ENCODE measurements around the gene COBLL1. TPM values are rescaled to one million over a fixed set of nuclear protein-coding genes. Genes with fewer than 3 reads are reported as not detected.

COBLL1 gene
- total RNA-seq, 1 donor from 2014 or later: 1.0 TPM

DNA sequence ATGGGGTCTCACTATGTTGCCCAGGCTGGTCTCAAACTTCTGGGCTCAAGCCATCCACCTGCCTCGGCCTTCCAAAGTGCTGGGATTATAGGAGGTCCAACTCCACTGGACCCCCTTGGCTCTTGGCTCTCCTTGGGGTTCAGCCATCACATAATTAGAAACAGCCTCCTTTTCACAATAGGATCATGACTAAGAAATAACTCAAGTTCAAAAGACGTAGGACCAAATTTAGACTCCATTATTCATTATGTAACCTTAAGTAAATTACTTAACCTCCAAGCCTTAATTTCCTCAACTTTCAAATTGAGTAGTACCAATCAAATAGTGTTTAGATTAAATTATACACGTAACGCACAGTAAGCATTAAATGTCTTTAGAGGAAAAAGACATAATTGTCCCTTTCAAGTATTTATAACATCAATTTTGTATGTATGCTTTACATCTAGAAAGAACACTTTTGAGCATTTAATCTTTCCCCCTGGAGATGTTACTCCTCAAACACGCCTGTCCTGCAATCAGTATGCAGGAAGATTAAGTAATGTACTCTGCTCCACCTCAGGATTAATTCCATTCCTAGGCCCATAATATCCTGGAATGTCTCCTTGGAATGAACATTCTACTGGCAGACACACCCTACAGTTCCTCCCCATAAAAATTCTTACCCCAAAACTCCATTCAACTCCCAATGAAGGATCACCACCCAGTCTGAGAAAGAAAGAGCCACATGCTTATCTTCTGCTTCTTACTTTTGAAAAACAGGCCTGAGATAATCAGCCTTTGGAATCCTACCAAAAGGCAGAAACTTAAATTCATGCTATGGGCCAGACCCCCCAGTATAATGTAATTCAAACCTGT lies 49.1 kb downstream of the COBLL1 start:
- no peaks in the 10 kb centered on the region for H3K27me3 Mint-ChIP-seq (ENCODE audit: insufficient read depth, low read depth)
- H3K4me3 ChIP-seq: no peak overlapping the region
- H3K27ac ChIP-seq: no peak overlapping the region
- H3K4me2 ChIP-seq: no peak overlapping the region
- no peaks in the 10 kb centered on the region for H3F3A ChIP-seq (ENCODE audit: low read depth)
- H3K9me3 Mint-ChIP-seq: no peaks in the 10 kb centered on the region
- H3K4me1 Mint-ChIP-seq: peaks cover 4% of the 10 kb centered on the region
- no peak for DNase-seq (ENCODE audit: low spot score)
- TF ChIP-seq EZH2phosphoT487 (IDR thresholded peaks at IDR 0.05) (no peak), CTCF (IDR thresholded peaks at IDR 0.05) (no peak), EZH2 (IDR thresholded peaks at IDR 0.05) (no peak)
- no peak overlapping the region for H3K27ac Mint-ChIP-seq
- H4K20me1 ChIP-seq (ENCODE audit: low read depth): no peaks in the 10 kb centered on the region
- H3K36me3 Mint-ChIP-seq: no peaks in the 10 kb centered on the region
- H3K4me1 ChIP-seq: no peaks in the 10 kb centered on the region
- no peaks in the 10 kb centered on the region for H3K27me3 ChIP-seq
- H3K79me2 ChIP-seq (ENCODE audit: low read depth): no peaks in the 10 kb centered on the region
- H3K4me3 Mint-ChIP-seq: no peak overlapping the region
- no peak overlapping the region for H2AFZ ChIP-seq (replicated peaks)
- no peak overlapping the region for H3K9ac ChIP-seq
- no peaks in the 10 kb centered on the region for H3K9me3 ChIP-seq (ENCODE audit: low read depth)
- no peaks in the 10 kb centered on the region for H3K36me3 ChIP-seq

DNA sequence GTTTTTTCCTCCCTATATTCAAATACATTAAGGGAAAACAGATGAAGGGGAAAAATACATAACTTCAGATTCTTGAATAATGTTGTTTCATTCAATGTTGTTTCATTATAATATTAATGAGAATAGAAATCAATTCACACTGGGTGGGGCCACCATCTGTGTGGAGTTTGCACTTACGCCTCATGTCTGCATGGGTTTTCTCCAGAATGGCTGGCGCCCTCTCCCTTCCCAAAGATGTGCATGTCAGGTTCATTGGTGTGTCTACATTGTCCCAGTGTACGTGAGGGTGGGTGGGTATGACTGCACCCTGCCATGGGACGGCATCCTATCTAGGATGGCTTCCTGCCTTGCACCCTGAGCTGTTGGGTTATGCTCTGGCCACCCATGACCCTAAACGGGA lies 51.7 kb downstream of the COBLL1 start:
- H3K27ac ChIP-seq: no peak overlapping the region
- H2AFZ ChIP-seq (replicated peaks): no peak overlapping the region
- H3K4me1 ChIP-seq: peaks cover 4% of the 10 kb centered on the region
- no peaks in the 10 kb centered on the region for H3K79me2 ChIP-seq (ENCODE audit: low read depth)
- Mint-ChIP-seq H3K27me3 (ENCODE audit: insufficient read depth, low read depth) (no peaks in the 10 kb centered on the region), H3K9me3 (no peaks in the 10 kb centered on the region), H3K27ac (no peak overlapping the region), H3K36me3 (no peaks in the 10 kb centered on the region), H3K4me1 (peaks cover 4% of the 10 kb centered on the region), H3K4me3 (no peak overlapping the region)
- H3K9me3 ChIP-seq (ENCODE audit: low read depth): no peaks in the 10 kb centered on the region
- H4K20me1 ChIP-seq (ENCODE audit: low read depth): peaks cover 3% of the 10 kb centered on the region
- no peak overlapping the region for H3K4me2 ChIP-seq
- H3F3A ChIP-seq (ENCODE audit: low read depth): no peaks in the 10 kb centered on the region
- H3K4me3 ChIP-seq: no peak overlapping the region
- H3K36me3 ChIP-seq: no peaks in the 10 kb centered on the region
- H3K27me3 ChIP-seq: no peaks in the 10 kb centered on the region
- TF ChIP-seq CTCF (IDR thresholded peaks at IDR 0.05): no peak
- TF ChIP-seq EZH2 (IDR thresholded peaks at IDR 0.05): no peak
- no peak for TF ChIP-seq EZH2phosphoT487 (IDR thresholded peaks at IDR 0.05)
- DNase-seq (ENCODE audit: low spot score): no peak
- no peak overlapping the region for H3K9ac ChIP-seq

DNA sequence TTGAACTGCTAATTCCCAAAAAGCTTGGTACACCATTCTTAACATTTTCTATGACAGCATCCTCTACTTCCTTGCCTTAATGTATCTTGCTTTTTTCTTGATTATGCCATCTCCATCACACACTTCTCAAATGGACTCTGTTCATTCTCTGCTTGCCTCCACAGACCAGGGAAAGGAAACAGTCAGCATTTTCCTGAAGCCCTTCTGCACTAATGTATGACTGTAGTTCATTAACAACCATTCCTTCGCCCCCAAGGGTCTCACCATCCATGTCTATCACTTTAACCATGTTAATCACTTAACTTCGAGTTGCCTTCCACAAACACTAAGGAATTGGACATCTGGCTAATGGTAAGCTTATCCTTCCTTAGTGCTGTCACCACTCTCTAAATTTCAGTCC lies 54.8 kb downstream of the COBLL1 start:
- Mint-ChIP-seq H3K36me3 (no peaks in the 10 kb centered on the region), H3K27ac (no peak overlapping the region), H3K9me3 (no peaks in the 10 kb centered on the region), H3K4me1 (peaks cover 9% of the 10 kb centered on the region), H3K4me3 (no peak overlapping the region), H3K27me3 (ENCODE audit: insufficient read depth, low read depth) (peaks cover 2% of the 10 kb centered on the region)
- TF ChIP-seq CTCF (IDR thresholded peaks at IDR 0.05) (no peak), EZH2phosphoT487 (IDR thresholded peaks at IDR 0.05) (no peak), EZH2 (IDR thresholded peaks at IDR 0.05) (no peak)
- no peaks in the 10 kb centered on the region for H3K9me3 ChIP-seq (ENCODE audit: low read depth)
- H3K36me3 ChIP-seq: no peaks in the 10 kb centered on the region
- H3K9ac ChIP-seq: no peak overlapping the region
- no peak overlapping the region for H2AFZ ChIP-seq (replicated peaks)
- H3K4me1 ChIP-seq: peaks cover 10% of the 10 kb centered on the region
- no peaks in the 10 kb centered on the region for H3K27me3 ChIP-seq
- no peaks in the 10 kb centered on the region for H3F3A ChIP-seq (ENCODE audit: low read depth)
- no peak overlapping the region for H3K27ac ChIP-seq
- H3K4me3 ChIP-seq: no peak overlapping the region
- no peak overlapping the region for H3K4me2 ChIP-seq
- H3K79me2 ChIP-seq (ENCODE audit: low read depth): no peaks in the 10 kb centered on the region
- no peak for DNase-seq (ENCODE audit: low spot score)
- peaks cover 8% of the 10 kb centered on the region for H4K20me1 ChIP-seq (ENCODE audit: low read depth)

All from neural progenitor cell (in vitro differentiated cells).